ENCODE data around the gene F13A1.
"Not testable (repeated sequence)": the region's sequence is repeated elsewhere in the genome, so short reads cannot be mapped to it uniquely, and the experiment has no call there.

F13A1 gene

GRCh38 chr6:6317825-6318733 lies 2.4 kb downstream of the F13A1 start:
- DNase-seq (ENCODE audit: low read depth in 2 of 3, low spot score in 1 of 3) = no peak

GRCh38 chr6:6317386-6317785 lies 3.1 kb downstream of the F13A1 start:
- no peak for DNase-seq (ENCODE audit: low read depth in 2 of 3, low spot score in 1 of 3)

- DNase-seq (ENCODE audit: low read depth in 2 of 3, low spot score in 1 of 3) = peak in 2 of 3 donors; percentile 9 to 27
Observed at GRCh38 chr6:6315660-6316059, 4.8 kb downstream of the F13A1 start.

- DNase-seq (ENCODE audit: low read depth in 2 of 3, low spot score in 1 of 3) = no peak
Observed at GRCh38 chr6:6314596-6314995, 5.9 kb downstream of the F13A1 start.

- no peak for DNase-seq (ENCODE audit: low read depth in 2 of 3, low spot score in 1 of 3)
Observed at GRCh38 chr6:6312901-6313441, 7.5 kb downstream of the F13A1 start.

- DNase-seq (ENCODE audit: low read depth in 2 of 3, low spot score in 1 of 3) = no peak
Observed at GRCh38 chr6:6305575-6305974, 14.9 kb downstream of the F13A1 start.

GRCh38 chr6:6300383-6300782 lies 20.1 kb downstream of the F13A1 start:
- DNase-seq (ENCODE audit: low read depth in 2 of 3, low spot score in 1 of 3) = not testable (repeated sequence)

GRCh38 chr6:6293317-6293716 lies 27.1 kb downstream of the F13A1 start:
- no peak for DNase-seq (ENCODE audit: low read depth in 2 of 3, low spot score in 1 of 3)

GRCh38 chr6:6287415-6287814 lies 33.0 kb downstream of the F13A1 start:
- DNase-seq (ENCODE audit: low read depth in 2 of 3, low spot score in 1 of 3) = no peak

GRCh38 chr6:6285679-6286078 lies 34.8 kb downstream of the F13A1 start:
- no peak for DNase-seq (ENCODE audit: low read depth in 2 of 3, low spot score in 1 of 3)

GRCh38 chr6:6284221-6284966 lies 36.1 kb downstream of the F13A1 start:
- DNase-seq (ENCODE audit: low read depth in 2 of 3, low spot score in 1 of 3) = no peak

- no peak for DNase-seq (ENCODE audit: low read depth in 2 of 3, low spot score in 1 of 3)
Observed at GRCh38 chr6:6283746-6284145, 36.7 kb downstream of the F13A1 start.

- no peak for DNase-seq (ENCODE audit: low read depth in 2 of 3, low spot score in 1 of 3)
Observed at GRCh38 chr6:6282716-6283115, 37.7 kb downstream of the F13A1 start.

GRCh38 chr6:6277413-6277812 lies 43.0 kb downstream of the F13A1 start:
- no peak for DNase-seq (ENCODE audit: low read depth in 2 of 3, low spot score in 1 of 3)

GRCh38 chr6:6270948-6271535 lies 49.4 kb downstream of the F13A1 start:
- no peak for DNase-seq (ENCODE audit: low read depth in 2 of 3, low spot score in 1 of 3)

- no peak for DNase-seq (ENCODE audit: low read depth in 2 of 3, low spot score in 1 of 3)
Observed at GRCh38 chr6:6260196-6260722, 60.2 kb downstream of the F13A1 start.

- no peak for DNase-seq (ENCODE audit: low read depth in 2 of 3, low spot score in 1 of 3)
Observed at GRCh38 chr6:6256886-6257285, 63.6 kb downstream of the F13A1 start.

GRCh38 chr6:6256259-6256658 lies 64.2 kb downstream of the F13A1 start:
- DNase-seq (ENCODE audit: low read depth in 2 of 3, low spot score in 1 of 3) = no peak

GRCh38 chr6:6251555-6252280 lies 68.7 kb downstream of the F13A1 start:
- no peak for DNase-seq (ENCODE audit: low read depth in 2 of 3, low spot score in 1 of 3)

- no peak for DNase-seq (ENCODE audit: low read depth in 2 of 3, low spot score in 1 of 3)
Observed at GRCh38 chr6:6248651-6249050, 71.8 kb downstream of the F13A1 start.

GRCh38 chr6:6246544-6246943 lies 73.9 kb downstream of the F13A1 start:
- no peak for DNase-seq (ENCODE audit: low read depth in 2 of 3, low spot score in 1 of 3)

Measured in stimulated activated CD4-positive, alpha-beta T cell treated with anti-CD3 and anti-CD28 coated beads, Interleukin-12 subunit alpha, Interleukin-12 subunit beta, amount 100 ng/mL, for 48 hours (primary cell).